Endometrial microvascular endothelial cells (primary cell): ENCODE data around the gene THBS4. TPM values are rescaled to one million over a fixed set of nuclear protein-coding genes. Genes with fewer than 3 reads are reported as not detected.
"Not testable (repeated sequence)": the region's sequence is repeated elsewhere in the genome, so short reads cannot be mapped to it uniquely, and the experiment has no call there.

Experiments used
- in situ Hi-C: cut with HindIII; loops from 2 replicates; pipeline ENCODE4 v1.10.0; 2017; ENCODE audit warnings: low sequenced_read_pairs, low pct_unique_long_range_greater_than_20kb; ENCODE audit errors: inconsistent ontology term
- total RNA-seq: library from RNA; depleted of rRNA; stranded (reverse); fragments of >200 nt; gene quantifications from one replicate; pipeline ENCODE4 v1.2.3, GENCODE V29; 2015; ENCODE audit errors: inconsistent ontology term

THBS4 gene
- total RNA-seq, 1 donor from 2014 or later = not detected

GRCh38 chr5:80105698-80106439, 70.7 kb downstream of the THBS4 start:
- in situ Hi-C loops = no loop called here

- in situ Hi-C loops = no loop called here
These were observed 71.8 kb downstream of the THBS4 start for GRCh38 chr5:80106916-80107315.

- in situ Hi-C loops = no loop called here
These were observed 74.7 kb downstream of the THBS4 start for GRCh38 chr5:80109646-80110478.

DNA sequence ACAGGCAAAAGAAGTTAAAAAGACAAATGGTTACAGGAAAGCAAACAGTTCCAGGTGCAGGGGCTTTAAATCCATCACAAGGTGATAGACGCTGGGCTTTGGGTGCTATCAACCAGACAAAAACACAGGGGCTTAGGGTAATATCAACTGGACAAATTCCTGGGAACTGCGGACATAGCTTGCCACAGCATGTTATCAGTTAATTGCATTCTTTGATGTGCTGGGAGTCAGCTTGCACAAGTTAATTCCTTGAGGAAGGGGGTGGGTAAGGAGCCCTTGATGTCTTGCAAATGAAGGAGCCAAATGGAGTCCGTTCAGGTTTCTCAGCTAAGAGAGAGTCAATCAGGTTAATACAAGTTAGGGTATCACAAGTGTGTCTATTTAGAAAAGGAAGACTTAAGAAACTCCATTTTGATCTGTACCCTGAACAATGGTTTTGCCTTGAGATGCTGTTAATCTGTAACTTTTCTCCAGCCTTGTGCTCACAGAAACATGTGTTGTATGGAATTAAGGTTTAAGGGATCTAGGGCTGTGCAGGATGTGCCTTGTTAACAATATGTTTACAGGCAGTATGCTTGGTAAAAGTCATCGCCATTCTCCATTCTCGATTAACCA, 76.3 kb downstream of the THBS4 start:
- in situ Hi-C loops = not testable (repeated sequence)

- in situ Hi-C loops = no loop called here
These were observed 79.7 kb downstream of the THBS4 start for GRCh38 chr5:80114860-80115259.

GRCh38 chr5:80116000-80116399, 80.9 kb downstream of the THBS4 start:
- in situ Hi-C loops = no loop called here

DNA sequence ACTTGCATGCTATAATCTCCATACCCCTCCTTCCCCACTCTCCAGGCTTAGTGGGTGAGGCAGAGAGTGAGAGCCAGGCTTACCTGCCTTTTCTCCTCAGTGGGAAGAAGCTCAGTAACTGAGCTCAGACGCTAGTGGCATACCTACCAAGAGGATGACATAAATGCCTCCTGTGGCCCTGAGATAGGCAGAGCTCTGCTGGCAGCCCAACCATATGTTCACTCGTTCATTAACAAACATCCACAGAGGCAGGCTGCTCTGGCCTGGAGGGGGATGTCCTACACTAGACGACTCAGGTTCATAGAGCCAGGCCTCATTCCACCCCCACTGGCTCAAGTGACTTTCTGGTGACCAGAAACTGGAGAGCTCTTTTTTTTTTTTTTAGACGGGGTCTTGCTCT, 81.3 kb downstream of the THBS4 start:
- in situ Hi-C loops = no loop called here

DNA sequence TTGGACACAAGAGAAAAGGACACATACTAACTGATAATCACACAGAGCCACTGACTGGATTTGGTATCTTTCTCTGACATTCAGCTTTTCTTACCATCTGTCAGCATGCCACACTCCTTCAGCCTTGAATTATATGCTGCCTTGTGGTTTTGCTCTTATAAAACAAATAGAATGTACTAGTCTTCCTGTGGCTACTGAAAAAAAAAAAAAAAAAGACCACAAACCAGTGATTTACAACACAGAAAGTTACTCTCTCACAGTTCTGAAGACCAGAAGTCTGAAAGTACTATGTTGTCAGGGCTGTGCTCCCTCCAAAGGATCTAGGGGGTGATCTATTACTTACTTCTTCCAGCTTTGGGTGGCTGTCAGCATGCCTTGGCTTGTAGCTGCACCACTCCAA, 82.3 kb downstream of the THBS4 start:
- in situ Hi-C loops = no loop called here

GRCh38 chr5:80119372-80119771, 84.2 kb downstream of the THBS4 start:
- in situ Hi-C loops = no loop called here

DNA sequence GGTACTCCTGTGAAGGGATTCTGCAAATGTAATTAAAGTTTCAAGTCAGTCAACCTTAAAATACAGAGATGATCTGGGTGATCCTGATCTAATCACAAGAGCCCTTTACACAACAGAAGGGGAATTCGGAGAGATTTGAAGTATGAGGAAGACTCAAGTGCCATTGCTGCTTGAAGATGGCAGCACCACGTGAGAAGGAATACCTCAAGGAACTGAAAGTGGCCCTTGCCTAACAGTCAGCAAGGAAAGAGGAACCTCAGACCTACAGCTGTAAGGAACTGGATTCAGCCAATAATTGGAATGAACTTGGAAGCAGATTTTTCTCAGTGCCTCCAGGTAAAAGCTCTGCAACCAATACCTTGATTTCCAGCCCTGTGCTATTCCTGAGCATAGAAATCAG, 87.4 kb downstream of the THBS4 start:
- in situ Hi-C loops = no loop called here

GRCh38 chr5:80124121-80124918, 89.2 kb downstream of the THBS4 start:
- in situ Hi-C loops = no loop called here

- in situ Hi-C loops = no loop called here
These were observed 90.1 kb downstream of the THBS4 start for GRCh38 chr5:80125022-80125961.

DNA sequence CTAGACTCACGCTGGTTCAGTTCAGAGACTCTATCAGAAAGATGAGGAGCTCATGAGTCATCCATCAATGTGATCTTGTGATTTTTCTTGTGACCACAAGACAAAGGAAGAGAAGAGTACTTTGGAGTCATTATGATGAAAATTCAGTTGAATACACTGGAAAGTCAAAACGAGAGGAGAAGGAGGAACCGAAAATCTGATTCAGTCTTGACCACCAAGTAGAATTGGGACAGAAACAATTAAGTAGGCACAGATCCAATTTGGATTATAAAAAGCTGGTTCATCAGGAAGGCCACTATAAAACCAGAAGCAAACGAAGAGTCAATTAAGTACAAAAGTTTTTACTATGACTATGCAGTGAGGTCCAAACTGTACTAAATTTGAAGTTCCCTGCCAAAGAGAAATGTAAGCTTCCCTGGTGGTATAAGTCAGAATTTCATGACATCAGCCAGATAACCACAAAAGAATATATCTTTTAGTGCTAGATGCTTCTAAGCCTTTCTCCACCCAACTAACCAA, 90.9 kb downstream of the THBS4 start:
- in situ Hi-C loops = no loop called here

DNA sequence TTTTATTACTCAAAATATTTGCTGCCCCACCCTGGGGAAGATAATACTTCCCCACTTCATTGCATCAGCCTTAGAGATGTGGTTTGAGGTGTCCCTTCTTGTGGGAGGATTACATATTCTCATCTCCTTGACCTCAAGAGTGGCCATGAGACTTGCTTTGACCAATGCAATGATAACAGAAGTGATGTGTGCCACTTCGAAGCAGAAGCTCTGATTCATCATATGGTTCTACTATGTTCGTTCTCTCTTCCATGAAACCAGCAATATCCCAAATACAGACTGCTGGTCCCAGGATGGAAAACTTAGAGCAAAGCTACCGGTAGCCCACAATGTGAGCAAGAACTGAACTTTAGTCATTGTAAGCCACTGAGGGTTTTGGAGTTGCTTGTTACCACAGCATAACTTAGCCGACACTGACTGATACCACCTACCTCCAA, 92.0 kb downstream of the THBS4 start:
- in situ Hi-C loops = no loop called here

- in situ Hi-C loops = no loop called here
These were observed 93.0 kb downstream of the THBS4 start for GRCh38 chr5:80128141-80128540.

- in situ Hi-C loops = no loop called here
These were observed 94.0 kb downstream of the THBS4 start for GRCh38 chr5:80129146-80129545.
